Effector memory CD8-positive, alpha-beta T cell (primary cell): ENCODE data around the gene NOL9.

Experiments
- ATAC-seq: fragments of 150-1000 bp; cut with Tn5 transposase; replicated peaks from 2 replicates; pipeline ENCODE4 v1.10.0; 2021; ENCODE audit warnings: mild to moderate bottlenecking, moderate library complexity
- DNase-seq, 3 experiments: peaks; one replicate each; pipeline ENCODE4 v3.0.0; 2021
- H3K27ac Mint-ChIP-seq, 2 donors: one replicate each; pipeline ENCODE4 v1.8.0; 2022; ENCODE audit warnings: mild to moderate bottlenecking in 2 of 2, mixed read lengths in 2 of 2, moderate library complexity in 2 of 2
- H3K27me3 Mint-ChIP-seq, 2 donors: one replicate each; pipeline ENCODE4 v1.8.0; 2022; ENCODE audit warnings: mixed read lengths in 2 of 2
- H3K36me3 Mint-ChIP-seq: one replicate; pipeline ENCODE4 v1.8.0; 2022; ENCODE audit warnings: mild to moderate bottlenecking, moderate library complexity, mixed read lengths; ENCODE audit not compliant: insufficient read depth
- H3K4me1 Mint-ChIP-seq, 2 donors: one replicate each; pipeline ENCODE4 v1.8.0; 2022; ENCODE audit warnings: low read depth in 2 of 2, mixed read lengths in 2 of 2
- H3K4me3 Mint-ChIP-seq, 2 donors: one replicate each; pipeline ENCODE4 v1.8.0; 2022; ENCODE audit warnings: mild to moderate bottlenecking in 2 of 2, mixed read lengths in 2 of 2, moderate library complexity in 2 of 2
- H3K9me3 Mint-ChIP-seq, 2 donors: one replicate each; pipeline ENCODE4 v1.8.0; 2022; ENCODE audit warnings: mixed read lengths in 2 of 2

The NOL9 gene

DNA sequence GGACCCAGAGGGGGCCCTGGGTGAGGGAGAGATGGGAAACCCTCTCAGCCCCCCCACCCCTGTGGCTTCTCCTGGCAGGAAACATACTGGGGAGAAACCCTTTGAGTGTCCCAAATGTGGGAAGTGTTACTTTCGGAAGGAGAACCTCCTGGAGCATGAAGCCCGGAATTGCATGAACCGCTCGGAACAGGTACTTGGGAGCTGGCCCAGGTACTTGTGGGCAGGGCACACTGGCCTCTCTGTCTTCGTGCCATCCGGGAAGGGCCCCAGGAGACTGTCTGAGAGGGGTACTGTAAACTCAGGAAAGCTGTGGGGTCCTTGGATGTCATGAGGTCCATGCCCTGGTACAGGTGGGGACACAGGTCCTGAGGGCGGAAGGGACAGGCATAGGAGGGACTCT, 31.5 kb upstream of the NOL9 start:
- Mint-ChIP-seq H3K4me1 (peaks cover 32% of the 10 kb centered on the region in 2 donors), H3K9me3 (no peaks in the 10 kb centered on the region), H3K4me3 (no peak overlapping the region), H3K36me3 (peaks cover 34% of the 10 kb centered on the region), H3K27ac (peak overlapping the region in 1 of 2 donors; percentile 55), H3K27me3 (no peaks in the 10 kb centered on the region)
- ATAC-seq (no peak), DNase-seq (no peak)

DNA sequence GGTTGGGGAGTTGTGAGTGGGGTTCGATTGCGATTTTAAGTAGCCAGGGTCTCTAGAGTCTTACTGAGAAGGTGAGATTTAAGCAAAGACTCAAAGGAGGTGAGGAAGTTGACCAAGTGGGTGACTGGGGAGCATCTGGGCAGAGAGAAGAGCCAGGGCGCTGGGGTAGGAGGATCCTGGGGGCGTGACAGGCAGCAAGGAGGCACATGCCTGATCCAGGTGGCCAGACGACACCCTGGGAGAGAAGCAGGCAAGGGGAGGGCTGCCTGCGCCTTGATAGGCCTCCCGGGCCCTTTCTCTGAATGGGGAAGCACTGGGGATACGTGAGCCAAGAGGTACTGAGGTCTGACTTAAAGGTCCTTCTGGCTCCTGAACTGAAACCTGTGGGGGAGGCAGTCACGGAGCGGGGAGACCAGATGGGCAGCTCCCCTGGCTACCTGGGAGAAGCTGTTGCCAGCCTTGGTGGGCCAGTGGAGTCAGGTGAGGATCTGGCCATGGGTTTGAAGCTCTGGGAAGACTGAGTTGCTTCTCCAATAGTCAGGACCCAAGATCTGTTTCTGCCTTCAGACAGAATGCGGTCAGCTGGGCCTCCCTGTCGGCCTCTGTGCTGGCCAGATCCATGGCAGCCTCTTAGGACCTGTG, 30.9 kb upstream of the NOL9 start:
- no peaks in the 10 kb centered on the region for H3K27me3 Mint-ChIP-seq
- DNase-seq (no peak), ATAC-seq (no peak)
- H3K27ac Mint-ChIP-seq = peak overlapping the region; percentile 88 to 91
- H3K4me3 Mint-ChIP-seq = no peak overlapping the region
- H3K9me3 Mint-ChIP-seq = no peaks in the 10 kb centered on the region
- peaks cover 34 to 37% of the 10 kb centered on the region in 2 donors for H3K4me1 Mint-ChIP-seq
- peaks cover 30% of the 10 kb centered on the region for H3K36me3 Mint-ChIP-seq

DNA sequence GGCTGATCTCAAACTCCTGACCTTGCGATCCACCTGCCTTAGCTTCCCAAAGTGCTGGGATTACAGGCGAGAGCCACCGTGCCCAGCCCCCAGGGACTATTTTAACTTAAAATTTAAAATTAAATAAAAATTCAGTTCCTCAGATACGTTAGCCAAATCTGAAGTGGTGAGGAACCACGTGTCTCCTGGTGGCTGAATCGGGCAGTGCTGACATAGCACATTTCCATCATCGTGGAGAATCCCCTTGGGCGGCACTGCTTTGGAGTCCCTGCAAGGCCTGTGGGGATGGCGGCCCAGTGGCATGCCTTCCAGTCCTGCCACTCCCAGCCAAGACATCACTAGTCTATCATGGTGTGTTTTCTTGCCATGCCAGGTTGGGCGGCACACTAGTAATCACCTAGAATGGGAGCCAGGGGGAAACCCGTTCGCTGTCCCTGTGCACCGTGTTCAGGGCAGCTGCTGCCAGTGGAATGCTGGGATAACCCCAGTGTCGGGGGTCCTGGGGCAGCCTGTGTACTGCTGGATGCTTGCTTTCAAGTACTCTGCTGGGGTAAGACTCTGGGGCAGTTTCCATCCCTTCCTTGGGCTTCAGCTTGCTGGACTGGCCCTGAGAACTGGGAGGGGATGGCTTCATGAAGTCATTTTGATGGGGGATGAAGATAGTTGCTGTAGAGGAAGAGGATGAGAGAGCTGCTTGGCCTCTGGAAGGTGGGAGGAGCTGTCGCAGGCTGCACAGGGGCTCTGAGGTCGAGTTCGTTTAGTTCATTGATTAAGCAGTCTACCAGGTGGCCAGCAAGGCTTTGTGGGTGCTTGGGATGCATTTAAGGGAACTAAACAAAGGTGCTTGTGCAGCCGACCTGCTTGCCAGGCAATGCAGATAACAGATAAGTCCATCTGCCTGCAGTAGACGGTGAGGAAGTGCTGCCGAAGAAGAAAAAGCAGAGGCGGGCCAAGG, 30.1 kb upstream of the NOL9 start:
- H3K36me3 Mint-ChIP-seq = peaks cover 32% of the 10 kb centered on the region
- H3K9me3 Mint-ChIP-seq = no peaks in the 10 kb centered on the region
- no peaks in the 10 kb centered on the region for H3K27me3 Mint-ChIP-seq
- ATAC-seq (no peak), DNase-seq (no peak)
- H3K4me3 Mint-ChIP-seq = peak overlapping the region in 1 of 2 donors; percentile 23
- H3K27ac Mint-ChIP-seq = peak overlapping the region; percentile 88 to 91
- H3K4me1 Mint-ChIP-seq = peaks cover 37 to 39% of the 10 kb centered on the region in 2 donors

DNA sequence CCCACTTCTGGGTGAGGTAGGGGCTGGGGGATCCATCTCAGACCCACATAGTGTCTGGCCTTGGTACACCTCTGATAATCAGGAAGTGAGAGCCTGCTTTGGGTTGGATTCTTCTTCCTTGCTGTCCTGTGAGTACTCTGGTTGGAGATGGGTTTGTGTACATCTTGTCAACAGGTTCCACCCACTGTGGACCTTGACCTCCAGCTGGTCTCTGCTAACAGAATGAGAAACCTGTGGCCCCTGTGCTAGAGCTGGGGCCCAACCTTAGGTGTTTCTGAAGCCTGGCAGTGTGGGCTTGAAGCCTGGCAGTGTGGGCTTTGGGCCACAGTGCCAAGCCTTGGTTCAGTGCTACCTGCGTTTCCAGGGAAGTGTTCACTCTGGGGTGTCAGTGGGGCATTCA, 28.1 kb upstream of the NOL9 start:
- Mint-ChIP-seq H3K9me3 (no peaks in the 10 kb centered on the region), H3K36me3 (peaks cover 28% of the 10 kb centered on the region), H3K4me1 (peaks cover 38 to 41% of the 10 kb centered on the region in 2 donors), H3K27ac (peak overlapping the region; percentile 95 to 96), H3K4me3 (peak overlapping the region in 1 of 2 donors; percentile 39), H3K27me3 (no peaks in the 10 kb centered on the region)
- ATAC-seq (no peak), DNase-seq (no peak)

DNA sequence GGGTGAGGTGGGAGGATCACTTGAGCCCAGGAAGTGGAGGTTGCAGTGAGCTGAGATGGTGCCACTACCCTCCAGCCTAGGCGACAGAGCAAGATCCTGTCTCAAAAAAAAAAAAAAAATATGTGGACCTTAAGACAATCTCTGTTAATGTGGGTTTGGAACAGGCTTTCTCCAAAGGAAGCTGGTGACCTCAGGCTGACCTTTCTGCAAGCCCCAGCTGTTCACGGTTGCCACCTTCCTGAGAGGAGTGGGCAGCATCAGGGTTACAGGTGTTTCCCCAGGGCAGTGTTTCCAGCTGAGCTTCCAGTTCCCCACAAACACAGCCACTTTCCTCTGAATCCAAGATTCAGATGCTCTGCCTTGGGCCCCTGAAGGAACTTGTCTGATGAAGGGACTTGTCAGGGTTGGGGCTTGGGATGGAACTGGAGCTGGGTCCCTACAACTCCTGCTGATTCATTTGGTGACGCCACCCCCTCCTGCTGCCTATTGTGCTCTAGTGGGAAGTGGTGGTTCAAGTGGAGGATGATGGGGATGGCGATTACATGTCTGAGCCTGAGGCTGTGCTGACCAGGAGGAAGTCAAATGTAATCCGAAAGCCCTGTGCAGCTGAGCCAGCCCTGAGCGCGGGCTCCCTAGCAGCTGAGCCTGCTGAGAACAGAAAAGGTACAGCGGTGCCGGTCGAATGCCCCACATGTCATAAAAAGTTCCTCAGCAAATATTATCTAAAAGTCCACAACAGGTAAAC, 27.4 kb upstream of the NOL9 start:
- H3K4me1 Mint-ChIP-seq = peaks cover 37 to 41% of the 10 kb centered on the region in 2 donors
- no peaks in the 10 kb centered on the region for H3K27me3 Mint-ChIP-seq
- DNase-seq = no peak
- peaks cover 28% of the 10 kb centered on the region for H3K36me3 Mint-ChIP-seq
- peak overlapping the region; percentile 94 to 96 for H3K4me3 Mint-ChIP-seq
- H3K27ac Mint-ChIP-seq = peak overlapping the region; percentile 95 to 96
- ATAC-seq = no peak
- no peaks in the 10 kb centered on the region for H3K9me3 Mint-ChIP-seq

DNA sequence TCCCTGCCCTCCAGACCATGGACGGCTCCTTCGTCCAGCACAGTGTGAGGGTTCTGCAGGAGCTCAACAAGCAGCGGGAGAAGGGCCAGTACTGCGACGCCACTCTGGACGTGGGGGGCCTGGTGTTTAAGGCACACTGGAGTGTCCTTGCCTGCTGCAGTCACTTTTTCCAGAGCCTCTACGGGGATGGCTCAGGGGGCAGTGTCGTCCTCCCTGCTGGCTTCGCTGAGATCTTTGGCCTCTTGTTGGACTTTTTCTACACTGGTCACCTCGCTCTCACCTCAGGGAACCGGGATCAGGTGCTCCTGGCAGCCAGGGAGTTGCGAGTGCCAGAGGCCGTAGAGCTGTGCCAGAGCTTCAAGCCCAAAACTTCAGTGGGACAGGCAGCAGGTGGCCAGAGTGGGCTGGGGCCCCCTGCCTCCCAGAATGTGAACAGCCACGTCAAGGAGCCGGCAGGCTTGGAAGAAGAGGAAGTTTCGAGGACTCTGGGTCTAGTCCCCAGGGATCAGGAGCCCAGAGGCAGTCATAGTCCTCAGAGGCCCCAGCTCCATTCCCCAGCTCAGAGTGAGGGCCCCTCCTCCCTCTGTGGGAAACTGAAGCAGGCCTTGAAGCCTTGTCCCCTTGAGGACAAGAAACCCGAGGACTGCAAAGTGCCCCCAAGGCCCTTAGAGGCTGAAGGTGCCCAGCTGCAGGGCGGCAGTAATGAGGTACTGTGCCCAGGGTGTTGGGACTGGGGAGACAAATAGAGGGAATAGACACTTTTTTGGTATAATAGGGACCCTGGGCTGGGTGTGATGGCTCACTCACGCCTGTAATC, 26.5 kb upstream of the NOL9 start:
- Mint-ChIP-seq H3K9me3 (no peaks in the 10 kb centered on the region), H3K4me3 (peak overlapping the region; percentile 94 to 96), H3K4me1 (peaks cover 37 to 41% of the 10 kb centered on the region in 2 donors), H3K27ac (peak overlapping the region; percentile 95 to 96), H3K27me3 (no peaks in the 10 kb centered on the region), H3K36me3 (peaks cover 24% of the 10 kb centered on the region)
- DNase-seq (no peak), ATAC-seq (no peak)

DNA sequence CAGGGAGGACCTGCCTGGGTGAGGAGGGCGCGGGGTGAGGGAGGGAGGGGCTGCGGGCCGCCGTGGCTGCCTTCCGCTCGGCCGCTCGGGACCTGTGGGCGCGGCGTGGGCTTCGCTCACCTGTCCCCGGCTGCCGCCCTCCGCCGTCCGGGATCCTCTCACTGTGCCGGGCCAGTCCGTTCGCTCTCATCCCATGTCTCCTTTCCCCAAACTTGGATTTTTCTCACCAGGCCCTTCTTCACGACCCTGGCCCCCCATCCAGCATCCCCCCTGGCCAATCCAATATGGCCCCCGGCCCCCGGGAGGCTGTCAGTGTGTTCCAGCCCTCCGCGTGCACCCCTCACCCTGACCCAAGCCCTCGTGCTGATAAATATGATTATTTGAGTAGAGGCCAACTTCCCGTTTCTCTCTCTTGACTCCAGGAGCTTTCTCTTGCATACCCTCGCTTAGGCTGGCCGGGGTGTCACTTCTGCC, 25.8 kb upstream of the NOL9 start:
- DNase-seq (no peak), ATAC-seq (peak; percentile 5)
- H3K9me3 Mint-ChIP-seq = no peaks in the 10 kb centered on the region
- H3K4me1 Mint-ChIP-seq = peaks cover 35 to 40% of the 10 kb centered on the region in 2 donors
- H3K4me3 Mint-ChIP-seq = peak overlapping the region; percentile 94 to 96
- H3K36me3 Mint-ChIP-seq = peaks cover 21% of the 10 kb centered on the region
- peak overlapping the region; percentile 95 to 96 for H3K27ac Mint-ChIP-seq
- no peaks in the 10 kb centered on the region for H3K27me3 Mint-ChIP-seq

DNA sequence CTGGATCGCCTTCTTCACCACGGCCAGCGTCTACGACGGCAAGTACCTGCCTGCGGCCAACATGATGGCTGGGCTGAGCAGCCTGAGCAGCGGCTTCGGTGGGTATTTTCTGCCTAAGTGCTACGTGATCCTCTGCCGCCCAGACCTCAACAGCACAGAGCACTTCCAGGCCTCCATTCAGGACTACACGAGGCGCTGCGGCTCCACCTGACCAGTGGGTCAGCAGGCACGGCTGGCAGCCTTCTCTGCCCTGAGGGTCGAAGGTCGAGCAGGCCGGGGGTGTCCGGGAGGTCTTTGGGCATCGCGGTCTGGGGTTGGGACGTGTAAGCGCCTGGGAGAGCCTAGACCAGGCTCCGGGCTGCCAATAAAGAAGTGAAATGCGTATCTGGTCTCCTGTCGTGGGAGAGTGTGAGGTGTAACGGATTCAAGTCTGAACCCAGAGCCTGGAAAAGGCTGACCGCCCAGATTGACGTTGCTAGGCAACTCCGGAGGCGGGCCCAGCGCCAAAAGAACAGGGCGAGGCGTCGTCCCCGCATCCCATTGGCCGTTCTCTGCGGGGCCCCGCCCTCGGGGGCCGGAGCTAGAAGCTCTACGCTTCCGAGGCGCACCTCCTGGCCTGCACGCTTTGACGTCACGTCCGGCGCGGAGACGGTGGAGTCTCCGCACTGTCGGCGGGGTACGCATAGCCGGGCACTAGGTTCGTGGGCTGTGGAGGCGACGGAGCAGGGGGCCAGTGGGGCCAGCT, 25.2 kb upstream of the NOL9 start, which contains the start of gene ZBTB48:
Gene ZBTB48 (plus strand): TSS at position 621 of the 745 bp plus-strand sequence. CDS start 616 bp downstream, outside the sequence.
- H3K27ac Mint-ChIP-seq = peak within 1 kb of the TSS; percentile 95 to 96
- H3K9me3 Mint-ChIP-seq = no peaks in the 10 kb centered on the region
- H3K27me3 Mint-ChIP-seq = peaks cover 0 to 2% of the 10 kb centered on the region in 2 donors
- DNase-seq (peak; percentile 93 to 96 (median 95)), ATAC-seq (peak; percentile 98)
- H3K36me3 Mint-ChIP-seq = peaks cover 19% of the 10 kb centered on the region
- peaks cover 29 to 34% of the 10 kb centered on the region in 2 donors for H3K4me1 Mint-ChIP-seq
- H3K4me3 Mint-ChIP-seq = peak within 1 kb of the TSS; percentile 94 to 96

DNA sequence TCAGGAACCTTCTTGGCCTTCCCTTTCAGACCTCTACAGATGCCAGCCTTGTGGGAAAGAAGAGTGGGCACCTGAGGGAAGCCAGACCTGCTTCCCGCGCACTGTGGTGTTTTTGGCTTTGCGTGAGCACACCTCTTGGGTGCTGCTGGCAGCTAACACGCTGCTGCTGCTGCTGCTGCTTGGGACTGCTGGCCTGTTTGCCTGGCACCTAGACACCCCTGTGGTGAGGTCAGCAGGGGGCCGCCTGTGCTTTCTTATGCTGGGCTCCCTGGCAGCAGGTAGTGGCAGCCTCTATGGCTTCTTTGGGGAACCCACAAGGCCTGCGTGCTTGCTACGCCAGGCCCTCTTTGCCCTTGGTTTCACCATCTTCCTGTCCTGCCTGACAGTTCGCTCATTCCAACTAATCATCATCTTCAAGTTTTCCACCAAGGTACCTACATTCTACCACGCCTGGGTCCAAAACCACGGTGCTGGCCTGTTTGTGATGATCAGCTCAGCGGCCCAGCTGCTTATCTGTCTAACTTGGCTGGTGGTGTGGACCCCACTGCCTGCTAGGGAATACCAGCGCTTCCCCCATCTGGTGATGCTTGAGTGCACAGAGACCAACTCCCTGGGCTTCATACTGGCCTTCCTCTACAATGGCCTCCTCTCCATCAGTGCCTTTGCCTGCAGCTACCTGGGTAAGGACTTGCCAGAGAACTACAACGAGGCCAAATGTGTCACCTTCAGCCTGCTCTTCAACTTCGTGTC, 24.5 kb upstream of the NOL9 start:
- DNase-seq (no peak), ATAC-seq (no peak)
- H3K9me3 Mint-ChIP-seq = no peaks in the 10 kb centered on the region
- peak overlapping the region; percentile 95 to 96 for H3K27ac Mint-ChIP-seq
- H3K27me3 Mint-ChIP-seq = peaks cover 0 to 6% of the 10 kb centered on the region in 2 donors
- H3K4me3 Mint-ChIP-seq = peak overlapping the region in 1 of 2 donors; percentile 94
- peaks cover 18% of the 10 kb centered on the region for H3K36me3 Mint-ChIP-seq
- peaks cover 25 to 30% of the 10 kb centered on the region in 2 donors for H3K4me1 Mint-ChIP-seq

DNA sequence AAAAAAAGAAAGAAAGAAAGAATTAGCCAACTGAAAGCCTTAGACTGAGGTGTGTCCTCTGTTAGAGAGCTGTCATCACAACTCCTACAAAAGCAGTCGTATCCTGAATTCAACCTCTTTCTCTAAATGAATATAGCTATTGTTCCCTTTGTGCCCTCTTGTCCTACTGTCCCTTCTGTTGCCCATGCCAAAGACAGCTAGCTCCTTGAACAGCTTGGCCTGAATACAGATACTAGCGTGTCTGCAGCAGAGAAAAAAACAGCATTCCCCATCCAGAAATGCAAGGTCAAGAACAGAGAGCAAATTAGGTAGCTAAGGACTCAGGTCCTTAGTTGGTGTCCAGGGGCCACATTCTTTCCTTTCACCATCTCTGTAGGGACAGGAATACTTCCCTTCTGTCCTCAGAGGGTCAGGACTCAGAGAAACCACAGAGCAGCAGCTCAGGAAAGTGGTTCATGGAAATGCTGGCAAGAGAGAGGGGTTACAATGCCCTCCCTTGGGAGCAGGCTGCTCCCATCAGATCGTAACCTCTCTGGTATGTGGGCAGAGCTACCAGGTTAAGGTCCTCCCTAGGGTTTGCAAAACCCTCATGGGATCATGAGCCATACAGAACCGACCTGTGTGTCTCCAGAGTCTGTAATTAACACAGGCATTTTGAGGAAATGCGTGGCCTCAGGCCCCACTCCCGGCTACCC, 23.7 kb upstream of the NOL9 start:
- no peak for ATAC-seq
- no peak overlapping the region for H3K4me3 Mint-ChIP-seq
- H3K4me1 Mint-ChIP-seq = peaks cover 25 to 30% of the 10 kb centered on the region in 2 donors
- H3K27me3 Mint-ChIP-seq = peaks cover 2 to 9% of the 10 kb centered on the region in 2 donors
- no peaks in the 10 kb centered on the region for H3K9me3 Mint-ChIP-seq
- H3K27ac Mint-ChIP-seq = peak overlapping the region in 1 of 2 donors; percentile 96
- no peak for DNase-seq
- H3K36me3 Mint-ChIP-seq = peaks cover 18% of the 10 kb centered on the region

DNA sequence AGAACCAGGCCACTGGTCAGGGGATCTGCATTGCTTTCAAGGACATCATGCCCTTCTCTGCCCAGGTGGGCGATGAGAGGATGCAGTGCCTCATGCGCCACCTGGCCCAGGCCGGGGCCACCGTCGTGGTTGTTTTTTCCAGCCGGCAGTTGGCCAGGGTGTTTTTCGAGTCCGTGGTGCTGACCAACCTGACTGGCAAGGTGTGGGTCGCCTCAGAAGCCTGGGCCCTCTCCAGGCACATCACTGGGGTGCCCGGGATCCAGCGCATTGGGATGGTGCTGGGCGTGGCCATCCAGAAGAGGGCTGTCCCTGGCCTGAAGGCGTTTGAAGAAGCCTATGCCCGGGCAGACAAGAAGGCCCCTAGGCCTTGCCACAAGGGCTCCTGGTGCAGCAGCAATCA, 20.5 kb upstream of the NOL9 start:
- Mint-ChIP-seq H3K4me3 (no peak overlapping the region), H3K36me3 (peaks cover 13% of the 10 kb centered on the region), H3K27ac (peak overlapping the region in 1 of 2 donors; percentile 17), H3K27me3 (peaks cover 6 to 17% of the 10 kb centered on the region in 2 donors), H3K9me3 (no peaks in the 10 kb centered on the region), H3K4me1 (peaks cover 6% of the 10 kb centered on the region in 2 donors)
- DNase-seq (no peak), ATAC-seq (no peak)
